Progenitor cell of endocrine pancreas (in vitro differentiated cells): Measurements from ENCODE around the gene ZFPM1. TPM values are rescaled to one million over a fixed set of nuclear protein-coding genes. Genes with fewer than 3 reads are reported as not detected.

Experiments used
- DNase-seq: peaks from one replicate; pipeline ENCODE4 v3.0.0; 2021; ENCODE audit warnings: low spot score; ENCODE audit not compliant: unreplicated experiment
- H3K27ac Mint-ChIP-seq: 2 replicates; pipeline ENCODE4 v1.8.0; 2021; ENCODE audit warnings: mild to moderate bottlenecking, moderate library complexity, mixed read lengths
- H3K27me3 Mint-ChIP-seq: 2 replicates; pipeline ENCODE4 v1.8.0; 2021; ENCODE audit warnings: mixed read lengths
- H3K36me3 Mint-ChIP-seq: 2 replicates; pipeline ENCODE4 v1.8.0; 2022; ENCODE audit warnings: mixed read lengths; ENCODE audit not compliant: insufficient read depth
- H3K4me1 Mint-ChIP-seq: 2 replicates; pipeline ENCODE4 v1.8.0; 2021; ENCODE audit warnings: low read depth, mixed read lengths
- H3K4me3 Mint-ChIP-seq: 2 replicates; pipeline ENCODE4 v1.8.0; 2021; ENCODE audit warnings: low read depth, mild to moderate bottlenecking, moderate library complexity, mixed read lengths
- H3K9me3 Mint-ChIP-seq: 2 replicates; pipeline ENCODE4 v1.8.0; 2021; ENCODE audit warnings: low read depth, mixed read lengths
- total RNA-seq: library from RNA; stranded (reverse); gene quantifications from 2 replicates; pipeline ENCODE4 v1.2.1, GENCODE V29; 2021
- TF ChIP-seq, protein P1 (sequence below): fragments of 200-600 bp; sonication (generic); IDR thresholded peaks from one replicate; pipeline ENCODE4 v1.5.0; 2021; ENCODE audit warnings: antibody characterized with exemption, mild to moderate bottlenecking; ENCODE audit not compliant: unreplicated experiment

Gene ZFPM1
- total RNA-seq, 1 donor from 2014 or later = 90.6 TPM

- H3K36me3 Mint-ChIP-seq = peaks cover 2% of the 10 kb centered on the region
- no peak overlapping the region for H3K4me3 Mint-ChIP-seq
- TF ChIP-seq, protein P1, sequence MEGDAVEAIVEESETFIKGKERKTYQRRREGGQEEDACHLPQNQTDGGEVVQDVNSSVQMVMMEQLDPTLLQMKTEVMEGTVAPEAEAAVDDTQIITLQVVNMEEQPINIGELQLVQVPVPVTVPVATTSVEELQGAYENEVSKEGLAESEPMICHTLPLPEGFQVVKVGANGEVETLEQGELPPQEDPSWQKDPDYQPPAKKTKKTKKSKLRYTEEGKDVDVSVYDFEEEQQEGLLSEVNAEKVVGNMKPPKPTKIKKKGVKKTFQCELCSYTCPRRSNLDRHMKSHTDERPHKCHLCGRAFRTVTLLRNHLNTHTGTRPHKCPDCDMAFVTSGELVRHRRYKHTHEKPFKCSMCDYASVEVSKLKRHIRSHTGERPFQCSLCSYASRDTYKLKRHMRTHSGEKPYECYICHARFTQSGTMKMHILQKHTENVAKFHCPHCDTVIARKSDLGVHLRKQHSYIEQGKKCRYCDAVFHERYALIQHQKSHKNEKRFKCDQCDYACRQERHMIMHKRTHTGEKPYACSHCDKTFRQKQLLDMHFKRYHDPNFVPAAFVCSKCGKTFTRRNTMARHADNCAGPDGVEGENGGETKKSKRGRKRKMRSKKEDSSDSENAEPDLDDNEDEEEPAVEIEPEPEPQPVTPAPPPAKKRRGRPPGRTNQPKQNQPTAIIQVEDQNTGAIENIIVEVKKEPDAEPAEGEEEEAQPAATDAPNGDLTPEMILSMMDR = no peak
- no peaks in the 10 kb centered on the region for H3K9me3 Mint-ChIP-seq
- no peak overlapping the region for H3K27ac Mint-ChIP-seq
- no peak for DNase-seq
- no peaks in the 10 kb centered on the region for H3K27me3 Mint-ChIP-seq
- peaks cover 14% of the 10 kb centered on the region for H3K4me1 Mint-ChIP-seq
Observed at GRCh38 chr16:88471115-88471514, 18.0 kb downstream of the ZFPM1 start.

DNA sequence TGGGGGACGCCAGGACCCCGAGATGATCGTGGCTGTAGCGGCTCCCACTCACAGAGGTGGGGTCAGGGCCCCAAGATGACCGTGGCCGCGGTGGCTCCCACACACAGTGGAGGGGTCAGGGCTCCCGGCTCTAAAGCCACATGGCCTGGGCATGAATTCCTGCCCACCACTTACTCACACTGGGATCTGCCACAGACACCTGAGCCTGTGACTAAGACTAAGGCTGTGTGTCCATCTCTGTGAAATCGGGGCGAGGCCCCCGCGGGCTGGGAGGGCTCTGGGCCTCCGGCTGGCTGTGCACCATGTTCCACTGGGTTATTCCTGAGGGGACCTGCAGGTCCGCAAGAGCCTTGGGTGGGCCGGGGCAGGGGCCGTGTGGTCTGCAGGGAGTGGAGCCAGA lies 18.5 kb downstream of the ZFPM1 start:
- Mint-ChIP-seq H3K9me3 (no peaks in the 10 kb centered on the region), H3K27ac (no peak overlapping the region), H3K4me1 (peaks cover 16% of the 10 kb centered on the region), H3K36me3 (peaks cover 2% of the 10 kb centered on the region), H3K4me3 (no peak overlapping the region), H3K27me3 (no peaks in the 10 kb centered on the region)
- TF ChIP-seq, protein P1 = no peak
- no peak for DNase-seq

- Mint-ChIP-seq H3K36me3 (peaks cover 2% of the 10 kb centered on the region), H3K27ac (no peak overlapping the region), H3K4me1 (peaks cover 19% of the 10 kb centered on the region), H3K9me3 (no peaks in the 10 kb centered on the region), H3K4me3 (no peak overlapping the region), H3K27me3 (no peaks in the 10 kb centered on the region)
- TF ChIP-seq, protein P1 = no peak
- DNase-seq = no peak
Observed at GRCh38 chr16:88472069-88472468, 19.0 kb downstream of the ZFPM1 start.

- Mint-ChIP-seq H3K36me3 (peaks cover 2% of the 10 kb centered on the region), H3K27me3 (no peaks in the 10 kb centered on the region), H3K27ac (no peak overlapping the region), H3K4me1 (peaks cover 23% of the 10 kb centered on the region), H3K9me3 (no peaks in the 10 kb centered on the region), H3K4me3 (no peak overlapping the region)
- TF ChIP-seq, protein P1 = no peak
- no peak for DNase-seq
Observed at GRCh38 chr16:88472637-88473205, 19.6 kb downstream of the ZFPM1 start.

GRCh38 chr16:88473666-88474534 lies 20.8 kb downstream of the ZFPM1 start:
- TF ChIP-seq, protein P1 = no peak
- H3K27me3 Mint-ChIP-seq = no peaks in the 10 kb centered on the region
- no peak for DNase-seq
- H3K9me3 Mint-ChIP-seq = no peaks in the 10 kb centered on the region
- peaks cover 26% of the 10 kb centered on the region for H3K4me1 Mint-ChIP-seq
- H3K36me3 Mint-ChIP-seq = peaks cover 2% of the 10 kb centered on the region
- H3K4me3 Mint-ChIP-seq = no peak overlapping the region
- peak overlapping the region; percentile 52 for H3K27ac Mint-ChIP-seq
